Upper lobe of right lung (tissue), 1 donor: Measurements from ENCODE around the gene FNIP1. TPM values are rescaled to one million over a fixed set of nuclear protein-coding genes. Genes with fewer than 3 reads are reported as not detected.

Source experiments
- ATAC-seq: fragments of 200-7000 bp; cut with Tn5 transposase; one replicate; pipeline ENCODE4 v1.9.1; 2020; ENCODE audit warnings: mild to moderate bottlenecking, moderate library complexity
- DNase-seq: peaks from one replicate; pipeline ENCODE4 v3.0.0-alpha.2; 2020
- H3K27ac ChIP-seq: fragments of 200-600 bp; one replicate; pipeline ENCODE4 v1.8.0; 2022
- H3K27me3 ChIP-seq: fragments of 200-600 bp; one replicate; pipeline ENCODE4 v1.8.0; 2022; ENCODE audit warnings: mild to moderate bottlenecking
- H3K36me3 ChIP-seq: fragments of 200-600 bp; one replicate; pipeline ENCODE4 v1.8.0; 2022
- H3K4me1 ChIP-seq: fragments of 200-600 bp; one replicate; pipeline ENCODE4 v1.8.0; 2022
- H3K4me3 ChIP-seq: fragments of 200-600 bp; one replicate; pipeline ENCODE4 v1.8.0; 2022; ENCODE audit warnings: mild to moderate bottlenecking
- H3K9me3 ChIP-seq: fragments of 200-600 bp; one replicate; pipeline ENCODE4 v1.8.0; 2022
- CTCF ChIP-seq: fragments of 200-600 bp; IDR thresholded peaks from one replicate; pipeline ENCODE4 v1.8.0; 2022; ENCODE audit warnings: antibody characterized with exemption
- intact Hi-C: fragments of 100-400 bp; cut with DNase I; formaldehyde crosslinking; loops from one replicate; pipeline ENCODE4 v1.11.0; 2022
- total RNA-seq: library from RNA; stranded (reverse); fragmentation: NEBNext Ultra II Directional; extraction: Animal tissue kit (Norgen Biotek cat#: 25700); gene quantifications from one replicate; pipeline ENCODE4 v1.2.1, GENCODE V29; 2021
- donor health status: DM: no; HTN: yes; CAD: no; lungs with severe emphysema.

Gene FNIP1
- total RNA-seq, 1 donor from 2014 or later: 42.7 TPM

GRCh38 chr5:131654309-131654708 lies 142.5 kb downstream of the FNIP1 start:
- no peak for TF ChIP-seq CTCF
- no peak overlapping the region for H3K27ac ChIP-seq
- intact Hi-C loops: no loop called here
- peaks cover 45% of the 10 kb centered on the region for H3K36me3 ChIP-seq
- no peaks in the 10 kb centered on the region for H3K27me3 ChIP-seq
- H3K9me3 ChIP-seq: no peaks in the 10 kb centered on the region
- DNase-seq (no peak), ATAC-seq (no peak)
- H3K4me3 ChIP-seq: no peak overlapping the region
- no peaks in the 10 kb centered on the region for H3K4me1 ChIP-seq

GRCh38 chr5:131649161-131649560 lies 147.7 kb downstream of the FNIP1 start:
- Histone ChIP-seq H3K36me3 (peaks cover 63% of the 10 kb centered on the region), H3K27ac (no peak overlapping the region), H3K9me3 (no peaks in the 10 kb centered on the region), H3K27me3 (no peaks in the 10 kb centered on the region), H3K4me1 (no peaks in the 10 kb centered on the region), H3K4me3 (no peak overlapping the region)
- no peak for DNase-seq
- no peak for TF ChIP-seq CTCF
- ATAC-seq: no peak
- intact Hi-C loops: no loop called here

GRCh38 chr5:131647048-131647769 lies 149.6 kb downstream of the FNIP1 start:
- Histone ChIP-seq H3K27ac (no peak overlapping the region), H3K36me3 (peaks cover 55% of the 10 kb centered on the region), H3K9me3 (no peaks in the 10 kb centered on the region), H3K4me1 (no peaks in the 10 kb centered on the region), H3K4me3 (no peak overlapping the region), H3K27me3 (no peaks in the 10 kb centered on the region)
- DNase-seq: no peak
- intact Hi-C loops: no loop called here
- ATAC-seq: no peak
- TF ChIP-seq CTCF: no peak

GRCh38 chr5:131644822-131645221 lies 152.0 kb downstream of the FNIP1 start:
- Histone ChIP-seq H3K4me1 (no peaks in the 10 kb centered on the region), H3K27me3 (no peaks in the 10 kb centered on the region), H3K36me3 (peaks cover 33% of the 10 kb centered on the region), H3K9me3 (no peaks in the 10 kb centered on the region), H3K27ac (no peak overlapping the region), H3K4me3 (no peak overlapping the region)
- no peak for DNase-seq
- TF ChIP-seq CTCF: no peak
- no peak for ATAC-seq
- intact Hi-C loops: no loop called here

- H3K9me3 ChIP-seq: no peaks in the 10 kb centered on the region
- no peak overlapping the region for H3K27ac ChIP-seq
- intact Hi-C loops: no loop called here
- DNase-seq (no peak), ATAC-seq (no peak)
- peaks cover 31% of the 10 kb centered on the region for H3K36me3 ChIP-seq
- TF ChIP-seq CTCF: no peak
- H3K27me3 ChIP-seq: no peaks in the 10 kb centered on the region
- no peaks in the 10 kb centered on the region for H3K4me1 ChIP-seq
- H3K4me3 ChIP-seq: no peak overlapping the region
These were observed 152.4 kb downstream of the FNIP1 start for GRCh38 chr5:131644370-131644769.

- no peak for DNase-seq
- ATAC-seq: no peak
- no peak overlapping the region for H3K27ac ChIP-seq
- H3K4me1 ChIP-seq: no peaks in the 10 kb centered on the region
- no peak for TF ChIP-seq CTCF
- peaks cover 15% of the 10 kb centered on the region for H3K36me3 ChIP-seq
- intact Hi-C loops: no loop called here
- H3K9me3 ChIP-seq: no peaks in the 10 kb centered on the region
- no peak overlapping the region for H3K4me3 ChIP-seq
- no peaks in the 10 kb centered on the region for H3K27me3 ChIP-seq
These were observed 155.3 kb downstream of the FNIP1 start for GRCh38 chr5:131641494-131641893.
